Activated naive CD8-positive, alpha-beta T cell treated with anti-CD3 and anti-CD28 coated beads, Interleukin-2, amount 50 U/mL, for 16 hours (primary cell): ENCODE results near the gene NDUFAB1.
A peak's percentile ranks its signal among the peaks of the same experiment; 100 is the strongest.
"Not testable (repeated sequence)": the region's sequence is repeated elsewhere in the genome, so short reads cannot be mapped to it uniquely, and the experiment has no call there.

Source experiments
- DNase-seq: peaks from one replicate; pipeline ENCODE4 v3.0.0-alpha.2; 2020; ENCODE audit warnings: low read depth, low spot score

NDUFAB1 gene

DNA sequence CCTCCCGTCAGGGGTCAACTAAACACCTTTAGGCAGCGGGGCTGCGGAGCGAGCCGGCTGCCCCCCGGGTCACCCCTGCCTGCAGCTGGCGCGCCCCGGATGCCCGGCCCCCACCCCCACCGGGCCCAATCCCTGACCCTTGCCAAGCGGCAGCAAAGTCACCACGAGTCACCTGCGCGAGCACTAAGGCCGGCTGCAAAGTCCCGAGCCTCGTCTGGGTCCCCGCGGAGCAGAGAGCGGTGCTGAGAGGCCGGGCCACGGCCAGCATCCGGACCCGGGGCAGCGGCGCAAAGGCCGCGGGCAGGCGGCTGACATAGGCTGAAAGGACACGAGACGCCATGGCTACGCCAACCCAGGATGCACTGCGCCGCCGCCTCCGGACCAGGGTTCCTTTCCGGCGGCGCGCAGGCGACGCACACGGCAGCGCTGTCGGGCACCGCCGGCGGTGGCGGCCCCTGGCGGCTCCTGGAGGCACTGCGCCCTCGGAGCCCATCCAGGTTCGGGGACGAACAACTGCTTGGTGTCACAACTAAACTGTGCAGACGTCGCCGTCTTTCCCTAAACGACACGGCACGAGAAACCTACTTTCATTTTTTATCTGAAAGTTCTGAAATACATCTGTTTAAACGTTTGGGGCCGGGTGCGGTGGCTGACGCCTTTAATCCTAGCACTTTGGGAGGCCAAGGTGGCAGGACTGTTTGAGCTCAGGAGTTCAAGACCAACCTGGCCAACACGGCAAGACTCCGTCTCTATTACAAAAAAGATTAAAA is at the start of gene NDUFAB1:
TSS of gene NDUFAB1 (minus strand) at position 366 of the 770 bp plus-strand sequence. CDS start at position 340, 26 bp downstream.
- DNase-seq = peak; percentile 81

DNA sequence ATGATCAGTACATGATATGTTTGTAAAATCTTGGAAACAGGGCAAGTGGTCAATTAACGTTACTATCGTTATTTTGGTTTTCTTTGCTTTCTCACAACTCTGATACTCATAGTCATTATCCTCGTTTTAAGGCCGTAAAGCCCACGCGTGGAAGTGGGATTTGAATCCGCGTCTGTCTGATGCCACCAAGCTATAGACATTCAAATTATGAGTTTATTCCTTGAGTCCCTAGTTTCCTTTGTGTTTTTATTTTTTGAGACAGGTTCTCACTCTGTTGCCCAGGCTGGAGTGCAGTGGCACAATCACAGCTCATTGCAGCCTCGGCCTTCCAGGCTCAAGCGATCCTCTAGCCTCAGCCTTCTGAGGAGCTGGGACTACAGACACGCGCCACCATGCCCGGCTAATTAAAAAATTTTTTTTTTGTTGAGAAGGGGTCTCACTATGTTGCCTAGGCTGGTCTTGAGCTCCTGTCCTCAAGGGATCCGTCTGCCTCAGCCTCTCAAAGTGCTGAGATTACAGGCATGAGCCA is 46.2 kb upstream of the NDUFAB1 start:
- DNase-seq = no peak

DNA sequence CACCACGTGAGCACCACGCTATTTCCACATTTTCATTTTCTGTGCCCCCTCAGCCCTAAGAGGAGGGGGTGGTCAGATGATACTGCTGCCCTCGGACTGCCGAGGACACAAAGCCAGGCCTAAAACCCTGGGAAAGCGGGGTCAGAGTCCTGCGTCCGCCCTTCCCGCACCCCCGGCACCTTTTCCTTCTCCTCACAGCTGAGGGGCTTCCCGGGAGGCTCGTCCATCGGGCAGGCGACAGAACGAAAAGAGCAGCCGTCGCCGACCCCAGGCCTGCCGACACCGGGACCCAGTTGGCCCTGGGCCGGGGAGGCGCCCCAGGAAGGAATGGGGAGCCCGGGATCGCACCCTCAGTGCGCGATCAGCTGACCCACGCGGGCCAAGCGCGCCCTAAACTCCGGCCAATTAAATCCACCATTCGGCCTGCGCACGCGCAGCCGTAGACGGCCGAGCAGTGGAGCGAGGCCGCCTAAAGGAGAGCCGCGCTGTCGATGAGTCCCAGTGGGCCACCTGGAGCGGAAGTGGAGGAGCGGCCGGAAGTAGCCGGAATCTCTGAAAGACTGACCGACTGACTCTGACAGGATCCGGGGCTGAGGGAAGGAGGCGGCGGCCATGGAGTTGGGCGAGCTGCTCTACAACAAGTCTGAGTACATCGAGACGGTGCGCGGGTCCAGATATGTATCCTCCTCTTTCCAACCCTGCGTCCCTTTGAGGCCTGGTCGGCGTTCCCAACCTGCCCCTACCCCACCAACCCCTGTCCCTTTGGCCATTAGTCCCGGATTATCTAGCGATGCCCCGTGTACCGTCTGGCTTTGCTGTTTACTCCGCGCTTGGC is 45.0 kb upstream of the NDUFAB1 start, which contains the start of the genes DCTN5 and PALB2:
TSS of gene DCTN5 (plus strand) at position 536 of the 835 bp plus-strand sequence. CDS start at position 613, 77 bp downstream.
TSS of gene PALB2 (minus strand) at position 380 of the 835 bp plus-strand sequence. CDS start at position 227, 153 bp downstream.
- DNase-seq = peak; percentile 68

DNA sequence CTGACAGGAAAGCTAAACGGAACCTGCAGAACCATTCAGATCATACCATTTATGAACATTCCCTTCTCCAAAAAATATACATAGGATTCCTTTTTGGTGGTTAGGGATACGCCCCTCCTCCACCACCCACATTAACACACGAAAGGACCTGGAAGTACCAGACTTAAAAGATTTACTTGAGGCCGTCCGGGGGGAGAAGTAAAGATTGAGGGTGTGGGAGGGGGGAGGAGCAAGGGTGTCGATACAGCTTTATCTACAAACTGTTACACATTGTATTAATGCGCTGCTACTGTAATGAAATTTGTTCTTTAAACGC is 44.5 kb upstream of the NDUFAB1 start:
- no peak for DNase-seq

DNA sequence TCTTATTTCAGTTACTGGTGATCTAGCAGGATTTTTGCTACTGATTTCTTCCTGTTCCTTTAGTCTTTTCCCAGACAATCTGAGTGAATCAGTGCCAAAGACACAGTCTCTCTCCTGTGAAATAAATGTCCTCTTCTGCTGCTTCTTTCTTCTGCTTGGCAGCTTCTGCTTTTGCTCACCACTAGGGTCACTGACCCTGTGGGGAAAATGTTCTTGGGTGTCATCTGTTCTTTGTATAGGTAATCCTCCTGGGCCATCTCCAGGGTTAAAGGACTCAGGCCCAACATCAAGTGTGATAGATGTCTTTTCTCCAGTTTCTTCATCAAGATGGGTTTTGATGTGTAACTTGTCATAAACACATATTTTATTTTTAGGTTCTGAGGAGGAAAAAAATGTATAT is 39.8 kb upstream of the NDUFAB1 start:
- DNase-seq = no peak

DNA sequence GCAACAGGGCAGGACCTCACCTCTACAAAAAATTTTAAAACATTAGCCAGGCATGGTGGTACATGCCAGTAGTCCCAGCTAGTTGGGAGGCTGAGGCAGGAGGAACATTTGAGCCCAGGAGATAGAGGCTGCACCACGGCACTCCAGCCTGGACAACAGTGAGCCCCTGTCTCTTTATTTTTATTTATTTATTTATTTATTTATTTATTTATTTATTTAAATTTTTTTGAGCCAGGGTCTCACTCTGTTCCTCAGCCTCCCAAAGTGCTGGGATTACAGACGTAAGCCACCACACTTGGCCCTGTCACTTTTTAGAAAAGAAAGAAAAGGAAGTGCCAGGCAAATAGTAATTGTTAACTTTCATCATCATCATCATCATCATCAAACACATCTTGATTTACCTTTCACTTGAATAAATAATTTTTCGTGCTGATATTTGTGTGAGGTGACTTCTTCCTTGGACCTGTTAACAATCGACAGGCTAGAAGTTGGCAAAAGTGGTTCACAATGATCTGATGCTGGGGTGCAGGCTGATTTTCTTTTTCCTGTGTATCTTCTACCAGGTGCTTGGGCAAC is 38.4 kb upstream of the NDUFAB1 start:
- no peak for DNase-seq

DNA sequence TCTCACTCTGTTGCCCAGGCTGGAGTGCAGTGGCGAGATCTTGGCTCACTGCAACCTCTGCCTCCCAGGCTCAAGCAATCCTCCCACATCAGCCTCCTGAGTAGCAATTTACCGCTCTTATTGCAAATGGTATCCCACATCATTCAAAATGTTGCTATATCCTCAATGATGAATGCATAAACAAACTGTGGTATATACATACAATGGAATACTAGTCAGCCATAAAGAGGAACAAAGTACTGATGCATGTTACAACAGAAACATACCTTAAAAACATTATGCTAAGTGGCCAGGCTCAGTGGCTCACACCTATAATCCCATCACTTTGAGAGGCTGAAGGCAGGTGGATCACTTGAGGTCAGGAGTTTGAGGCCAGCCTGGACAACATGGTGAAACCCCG is 35.8 kb upstream of the NDUFAB1 start:
- DNase-seq = not testable (repeated sequence)

DNA sequence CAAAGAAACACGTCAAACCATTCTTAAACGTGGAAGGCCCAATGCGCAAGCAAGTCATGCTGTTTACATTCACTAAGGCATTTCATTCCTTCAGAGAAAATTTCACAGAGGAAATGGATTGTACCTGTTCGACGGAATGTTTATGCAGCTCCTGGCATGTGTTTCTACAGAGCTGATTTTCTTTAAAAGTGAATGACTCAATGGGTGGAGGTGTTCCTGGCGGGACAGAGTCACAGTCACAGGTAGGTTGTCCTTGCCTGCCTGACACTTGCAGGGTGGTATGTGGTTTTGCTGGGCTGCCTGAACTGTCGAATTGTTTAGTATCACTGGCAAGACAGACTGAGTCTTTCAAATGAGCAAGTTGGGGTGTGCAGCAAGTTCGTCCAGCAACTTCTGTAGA is 33.4 kb upstream of the NDUFAB1 start:
- DNase-seq = no peak

DNA sequence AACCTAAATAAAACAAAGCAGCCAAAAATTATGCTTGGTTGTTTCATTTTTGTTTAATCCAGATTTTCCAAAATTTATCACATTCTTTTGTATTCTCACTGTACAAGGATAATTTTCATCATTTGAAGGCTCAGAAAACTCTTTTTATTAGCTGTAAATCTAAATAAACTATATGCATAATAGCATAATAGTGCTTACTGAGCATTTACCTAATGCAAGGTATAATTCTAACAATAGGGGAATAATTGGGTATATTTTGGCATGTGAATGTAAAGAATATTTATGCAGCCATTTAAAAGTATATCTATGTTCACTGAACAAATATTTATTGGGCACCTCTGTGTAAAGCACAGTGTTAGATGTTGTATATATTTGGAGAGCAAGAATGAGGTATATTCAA is 28.0 kb upstream of the NDUFAB1 start:
- DNase-seq = no peak

DNA sequence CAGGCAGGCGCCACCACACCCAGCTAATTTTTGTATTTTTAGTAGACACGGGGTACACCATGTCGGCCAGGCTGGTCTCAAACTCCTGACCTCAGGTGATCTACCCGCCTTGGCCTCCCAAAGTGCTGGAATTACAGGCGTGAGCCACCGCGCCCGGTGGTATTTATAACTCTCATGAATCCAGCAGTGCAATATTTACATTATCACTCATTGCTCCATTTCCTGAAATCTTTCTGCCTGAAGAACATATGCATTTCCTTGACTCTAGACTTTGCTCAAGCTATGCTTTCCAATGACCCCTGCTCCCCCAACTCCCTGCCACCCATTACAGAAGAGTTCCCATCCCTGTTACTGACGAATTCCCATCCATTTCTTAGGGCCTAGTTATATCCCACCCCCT is 19.7 kb upstream of the NDUFAB1 start:
- no peak for DNase-seq

DNA sequence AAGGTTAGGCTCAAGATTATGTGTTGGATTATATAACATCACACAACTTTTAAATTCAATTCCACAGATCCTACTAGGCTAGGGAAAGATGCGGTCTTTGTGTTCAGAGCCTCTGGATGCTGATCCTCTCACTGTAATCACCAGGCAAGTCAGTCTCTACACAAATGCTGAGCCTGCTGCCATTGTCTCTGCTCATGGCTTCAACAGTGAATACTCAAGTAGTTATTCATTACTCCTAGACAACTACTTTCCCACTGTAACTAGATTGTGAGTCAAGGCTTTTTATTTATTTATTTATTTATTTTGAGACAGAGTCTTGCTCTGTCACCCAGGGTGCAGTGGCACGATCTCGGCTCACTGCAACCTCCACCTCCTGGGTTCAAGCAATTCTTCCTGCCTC is 15.8 kb upstream of the NDUFAB1 start:
- DNase-seq = no peak

DNA sequence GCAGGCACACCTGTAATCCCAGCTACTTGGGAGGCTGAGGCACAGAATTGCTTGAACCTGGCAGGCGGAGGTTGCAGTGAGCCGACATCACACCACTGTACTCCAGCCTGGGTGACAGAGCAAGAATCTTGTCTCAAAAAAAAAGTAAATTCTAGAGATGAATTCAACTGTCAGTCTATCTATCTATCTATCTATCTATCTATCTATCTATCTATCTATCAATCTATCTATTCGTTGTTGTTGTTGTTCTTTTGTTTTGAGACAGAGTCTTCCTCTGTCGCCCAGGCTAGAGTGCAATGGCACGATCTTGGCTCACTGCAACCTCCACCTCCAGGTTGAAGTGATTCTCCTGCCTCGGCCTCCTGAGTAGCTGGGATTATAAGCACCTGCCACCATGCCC is 14.8 kb upstream of the NDUFAB1 start:
- not testable (repeated sequence) for DNase-seq

DNA sequence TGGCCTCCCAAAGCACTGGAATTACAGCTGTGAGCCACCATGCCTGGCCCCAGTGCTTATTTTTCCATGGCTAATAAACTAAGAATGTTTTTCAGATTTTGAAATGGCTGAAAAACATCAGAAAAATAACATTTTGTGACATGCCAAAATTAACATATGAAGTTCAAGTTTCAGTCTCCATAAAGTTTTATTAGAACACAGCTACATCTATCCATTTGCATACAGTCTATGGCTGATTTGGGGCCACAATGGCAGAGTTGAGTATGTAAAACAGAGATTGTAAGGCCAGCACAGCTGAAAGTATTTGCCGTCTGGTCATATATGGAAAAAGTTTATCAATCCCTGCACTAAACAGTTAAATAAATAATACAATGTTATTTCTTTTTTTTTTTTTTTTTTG is 13.8 kb upstream of the NDUFAB1 start:
- no peak for DNase-seq

DNA sequence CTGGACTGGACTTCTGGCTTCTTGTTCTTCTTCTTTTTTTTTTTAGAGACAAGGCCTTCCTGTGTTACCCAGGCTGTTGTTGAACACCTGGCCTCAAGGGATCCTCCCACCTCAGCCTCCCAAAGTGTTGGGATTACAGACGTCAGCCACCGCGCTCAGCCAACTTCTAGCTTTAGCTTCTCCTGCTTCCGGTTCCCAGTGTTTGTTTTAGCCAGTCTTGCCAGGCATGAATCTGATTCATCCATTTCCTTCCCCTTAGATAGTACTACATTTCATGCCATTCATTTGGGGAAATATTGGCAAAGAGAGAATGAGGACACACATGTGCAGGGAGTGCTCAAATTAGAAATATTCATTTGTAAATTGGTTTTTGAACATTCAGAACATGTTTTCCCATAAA is 12.1 kb upstream of the NDUFAB1 start:
- no peak for DNase-seq

DNA sequence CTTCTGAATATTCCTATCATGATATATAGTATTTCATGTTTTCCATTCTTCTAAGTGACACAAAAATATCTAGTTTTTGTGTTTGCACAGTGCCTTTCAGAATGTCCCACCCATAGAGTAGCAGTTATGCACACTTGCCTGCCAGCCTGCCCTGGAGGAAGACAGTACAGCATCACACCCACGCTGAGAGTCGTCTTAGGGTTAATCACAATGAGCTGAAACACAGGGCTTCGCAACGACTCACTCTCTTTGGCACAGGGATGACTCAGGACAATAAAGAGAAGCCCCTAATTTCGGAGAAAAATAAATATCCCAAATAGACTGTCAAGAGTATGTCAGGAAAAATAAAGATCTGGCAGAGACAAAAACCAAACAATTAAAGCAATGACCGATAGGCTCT is 11.6 kb upstream of the NDUFAB1 start:
- DNase-seq = no peak

DNA sequence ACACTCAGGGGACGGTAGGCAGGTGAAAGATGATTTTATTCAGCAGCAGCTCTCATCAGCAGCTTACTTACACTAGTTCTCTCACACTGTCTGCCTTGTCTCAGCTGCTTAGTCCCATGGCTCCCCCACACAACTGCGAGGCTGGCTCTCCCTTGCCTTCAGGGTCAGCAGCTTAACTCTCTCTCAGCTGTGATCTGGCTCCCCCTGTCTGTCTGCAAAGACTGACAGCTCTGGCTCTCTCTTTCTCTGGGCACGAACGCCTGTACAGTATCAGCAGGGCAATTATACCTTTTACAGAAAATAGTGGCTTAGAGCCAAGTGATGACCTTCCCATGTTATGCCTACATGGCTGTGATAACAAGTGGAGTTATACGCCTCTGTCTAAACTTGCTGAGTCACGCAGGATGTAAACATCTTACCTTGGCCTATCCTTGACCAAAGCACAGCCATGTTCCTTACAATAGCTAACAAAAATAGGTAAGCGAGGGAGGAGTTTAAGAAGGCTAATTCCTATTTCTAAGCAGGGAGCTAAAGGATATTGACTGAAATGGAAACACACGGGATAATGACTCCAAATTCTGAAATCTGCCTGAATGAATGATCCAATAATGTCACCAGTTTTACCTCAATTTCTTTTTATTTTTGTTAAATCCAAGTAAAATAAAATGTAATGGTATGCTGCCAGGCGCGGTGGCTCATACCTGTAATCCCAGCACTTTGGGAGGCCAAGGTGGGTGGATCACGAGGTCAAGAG is 1.1 kb upstream of the NDUFAB1 start:
- DNase-seq = no peak

DNA sequence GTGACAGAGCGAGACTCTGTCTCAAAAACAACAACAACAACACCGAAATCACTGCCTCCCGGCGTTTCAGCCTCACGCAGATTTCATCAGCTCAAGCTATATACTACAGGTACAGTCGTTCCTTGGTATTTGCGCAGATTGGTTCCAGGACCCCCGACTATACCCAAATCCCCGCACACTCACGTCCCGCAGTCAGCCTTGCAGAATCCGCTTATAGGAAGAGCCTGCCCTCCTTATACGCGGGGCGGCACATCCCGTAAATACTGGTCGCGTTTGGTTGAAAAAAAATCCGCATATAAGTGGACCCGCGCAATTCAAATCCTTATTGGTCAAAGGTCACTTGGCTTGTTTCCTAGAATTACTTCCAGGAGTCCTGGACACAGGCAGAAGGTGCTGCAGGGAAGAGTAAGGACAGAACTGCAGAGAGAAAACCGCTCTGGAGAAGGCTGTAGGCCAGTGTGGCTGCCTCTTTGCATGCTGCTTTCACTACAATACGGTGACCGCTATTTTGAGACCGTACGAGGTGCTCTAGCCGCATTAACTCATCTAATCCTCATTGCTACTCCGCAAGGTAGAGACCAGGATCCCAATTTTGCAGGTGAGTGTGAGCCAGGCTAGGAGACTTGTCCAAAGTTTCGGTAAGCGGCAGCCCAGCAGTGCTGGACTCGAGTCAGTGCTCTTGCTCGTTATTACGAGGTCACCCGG is 718 bp downstream of the NDUFAB1 start:
- DNase-seq = no peak

DNA sequence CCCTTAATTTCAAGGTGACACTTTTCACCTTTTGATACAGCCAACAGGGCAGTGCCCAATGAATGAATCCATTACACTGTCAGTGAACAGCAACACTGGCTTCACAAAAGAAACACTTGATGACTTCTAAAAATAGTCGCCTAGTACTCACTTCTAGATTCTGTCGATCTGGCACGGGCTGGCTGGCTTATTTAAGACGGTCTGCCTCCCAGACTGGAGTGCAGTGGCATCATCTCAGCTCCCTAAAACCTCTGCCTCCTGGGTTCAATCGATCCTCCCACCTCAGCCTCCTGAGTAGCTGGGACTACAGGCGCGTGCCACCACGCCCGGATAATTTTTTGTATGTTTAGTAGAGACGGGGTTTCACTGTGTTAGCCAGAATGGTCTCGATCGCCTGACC is 1.9 kb downstream of the NDUFAB1 start:
- no peak for DNase-seq

DNA sequence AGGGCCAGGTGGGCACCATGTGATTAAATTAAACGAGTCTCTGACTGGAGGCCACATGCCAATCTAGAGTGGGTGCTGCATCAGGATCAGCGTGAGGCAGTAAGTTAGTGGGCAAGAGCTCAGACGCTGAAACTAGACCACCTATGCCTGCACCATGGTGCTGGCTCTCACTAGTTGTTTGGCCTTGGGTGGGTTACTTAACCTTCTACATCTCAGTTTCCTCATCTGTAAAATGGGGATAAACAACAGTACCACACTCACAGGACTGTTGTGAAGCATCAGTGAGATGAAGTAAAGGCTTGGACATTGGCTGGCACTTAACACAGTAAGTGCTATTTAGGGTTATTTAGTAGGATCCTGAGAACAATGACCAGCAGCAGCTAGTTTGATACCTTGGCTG is 5.9 kb downstream of the NDUFAB1 start:
- no peak for DNase-seq

DNA sequence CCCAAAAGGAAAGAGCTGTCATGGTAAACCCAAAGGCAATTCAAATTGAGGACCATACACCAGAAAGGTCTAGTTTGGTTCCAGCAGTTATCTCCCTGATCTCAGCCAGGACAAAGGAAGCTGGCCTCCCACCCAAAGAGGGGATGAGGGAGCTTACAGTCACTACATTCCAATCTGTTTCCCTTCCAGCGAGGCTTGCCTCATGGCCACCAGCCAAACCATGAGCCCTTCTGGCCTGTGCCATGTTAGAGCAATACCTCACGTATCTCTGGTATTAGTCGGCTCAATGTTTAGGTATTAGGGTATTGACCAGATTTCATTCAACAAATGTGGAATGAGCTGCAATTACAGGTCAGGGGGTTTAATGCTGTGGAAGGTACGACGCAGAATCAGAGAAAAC is 8.4 kb downstream of the NDUFAB1 start:
- no peak for DNase-seq
